ENCODE data around the gene STKLD1. TPM values are rescaled to one million over a fixed set of nuclear protein-coding genes. Genes with fewer than 3 reads are reported as not detected.

Gene STKLD1
- polyA plus RNA-seq, 2 of the 4 experiments (the other 2 are of a cell fraction), result 1.1 to 1.2 TPM

GRCh38 chr9:133347985-133348717, 28.0 kb upstream of the STKLD1 start, which contains the start of the genes MED22 and RPL7A (continued):
- TF ChIP-seq HMGXB4 (CRISPR knock-in tag; IDR thresholded peaks at IDR 0.05; ENCODE audit: borderline replicate concordance) (no peak; the same call in 1 of the 2 replicates), RFX5 (IDR thresholded peaks at IDR 0.05) (no peak), GATA3 (IDR thresholded peaks at IDR 0.05; ENCODE audit: borderline replicate concordance) (peak; percentile 48; the same call in 1 of the 2 replicates), POLR2AphosphoS2 (conservative IDR thresholded peaks at IDR 0.05; ENCODE audit: low read length) (no peak), JUNB (IDR thresholded peaks at IDR 0.05) (no peak)

GRCh38 chr9:133348718-133349573, 27.2 kb upstream of the STKLD1 start:
- CTCF ChIA-PET, result interaction anchor here (0.6 to 3.4 kb wide), 3 partner anchors 19 to 444 kb away, joined by 3 to 10 read pairs (median 5); no protein-coding TSS in a partner anchor
- no peak for FAIRE-seq
- POLR2A ChIA-PET, result interaction anchor here (1.1 to 2.6 kb wide), 5 partner anchors 8 to 162 kb away, joined by 5 to 27 read pairs (median 9); partner anchors contain the start of genes CACFD1, SURF1 and SURF2

GRCh38 chr9:133349965-133350616, 26.1 kb upstream of the STKLD1 start:
- Histone ChIP-seq H3K4me1 (peaks cover 23% of the 10 kb centered on the region), H3K9me3 (no peaks in the 10 kb centered on the region), H3K4me2 (peak overlapping the region; percentile 83), H3K27ac (peak overlapping the region in 1 of 2 experiments; percentile 99; a peak in 3 of 6 replicates), H3K4me3 (peak overlapping the region; percentile 100)
- TF ChIP-seq RAD21 (conservative IDR thresholded peaks at IDR 0.05 in 1 of 2, IDR thresholded peaks at IDR 0.05 in 1 of 2), result no peak
- DNase-seq (ENCODE audit: low read depth in 1 of 2, low spot score in 1 of 2) (no peak), ATAC-seq (no peak), FAIRE-seq (no peak)
- 79% methylated on average over 15 of the region's 15 CpGs for WGBS (ENCODE audit: missing lambda C conversion rate)
- CTCF ChIA-PET, result interaction anchor here (1.6 kb wide), 2 partner anchors 8 to 11 kb away, joined by 4 to 8 read pairs; no protein-coding TSS in a partner anchor
- POLR2A ChIA-PET, result interaction anchor here (0.5 to 1.4 kb wide), 2 partner anchors 77 to 110 kb away, joined by 3 read pairs; partner anchors contain the start of gene CACFD1

More at GRCh38 chr9:133348718-133349573, 27.2 kb upstream of the STKLD1 start:
- Histone ChIP-seq H3K4me3 (peak overlapping the region; percentile 100), H3K4me2 (peak overlapping the region; percentile 83), H3K9me3 (no peaks in the 10 kb centered on the region), H3K4me1 (peaks cover 19% of the 10 kb centered on the region), H3K27ac (peak overlapping the region; percentile 98 to 99)
- TF ChIP-seq MAFK (IDR thresholded peaks at IDR 0.05; ENCODE audit: partially characterized antibody) (peak; percentile 13), RCOR1 (IDR thresholded peaks at IDR 0.05; ENCODE audit: low read depth, low read length) (no peak), ZFP36 (IDR thresholded peaks at IDR 0.05; ENCODE audit: borderline replicate concordance, partially characterized antibody) (no peak), POLR2AphosphoS2 (conservative IDR thresholded peaks at IDR 0.05; ENCODE audit: low read length) (no peak), HOXB13 (CRISPR knock-in tag; IDR thresholded peaks at IDR 0.05; ENCODE audit: low read depth) (0 out of 2 replicates have a peak, but pooled peaks have one; percentile 7), HMGXB4 (CRISPR knock-in tag; IDR thresholded peaks at IDR 0.05; ENCODE audit: borderline replicate concordance) (0 out of 2 replicates have a peak, but pooled peaks have one; percentile 55), TP53 (CRISPR knock-in tag; IDR thresholded peaks at IDR 0.05) (0 out of 2 replicates have a peak, but pooled peaks have one; percentile 36)
- WGBS (ENCODE audit: missing lambda C conversion rate), result 4% methylated on average over 22 of the region's 25 CpGs
- DNase-seq (ENCODE audit: low read depth in 1 of 2, low spot score in 1 of 2), result no peak
- no peak for ATAC-seq

Data from A549 (cell line).